Activated T-cell treated with anti-CD3 and anti-CD28 coated beads, Interleukin-2, amount 50 U/mL, for 4 hours (primary cell): ENCODE results near the gene SPRYD4. TPM values are rescaled to one million over a fixed set of nuclear protein-coding genes. Genes with fewer than 3 reads are reported as not detected.

ENCODE experiments used
- ATAC-seq, 2 donors: fragments of 200-7000 bp; cut with Tn5 transposase; one replicate each; pipeline ENCODE4 v1.10.0; 2021
- DNase-seq: peaks from one replicate; pipeline ENCODE4 v3.0.0-alpha.2; 2020
- H3K27me3 Mint-ChIP-seq: one replicate; pipeline ENCODE4 v1.8.0; 2021; ENCODE audit warnings: low read depth, mixed read lengths
- H3K36me3 Mint-ChIP-seq: one replicate; pipeline ENCODE4 v1.8.0; 2022; ENCODE audit warnings: mixed read lengths; ENCODE audit not compliant: insufficient read depth
- H3K4me1 Mint-ChIP-seq: one replicate; pipeline ENCODE4 v1.8.0; 2021; ENCODE audit warnings: low read depth, mixed read lengths
- H3K4me3 Mint-ChIP-seq: one replicate; pipeline ENCODE4 v1.8.0; 2021; ENCODE audit warnings: mild to moderate bottlenecking, moderate library complexity, mixed read lengths
- H3K9me3 Mint-ChIP-seq: one replicate; pipeline ENCODE4 v1.8.0; 2021; ENCODE audit warnings: mixed read lengths
- total RNA-seq, 3 donors: library from RNA; stranded (reverse); gene quantifications; one replicate each; pipeline ENCODE4 v1.2.1, GENCODE V29; 2021

Gene SPRYD4
- total RNA-seq, 3 donors from 2014 or later, result 4.0 to 4.8 (median 4.1) TPM

DNA sequence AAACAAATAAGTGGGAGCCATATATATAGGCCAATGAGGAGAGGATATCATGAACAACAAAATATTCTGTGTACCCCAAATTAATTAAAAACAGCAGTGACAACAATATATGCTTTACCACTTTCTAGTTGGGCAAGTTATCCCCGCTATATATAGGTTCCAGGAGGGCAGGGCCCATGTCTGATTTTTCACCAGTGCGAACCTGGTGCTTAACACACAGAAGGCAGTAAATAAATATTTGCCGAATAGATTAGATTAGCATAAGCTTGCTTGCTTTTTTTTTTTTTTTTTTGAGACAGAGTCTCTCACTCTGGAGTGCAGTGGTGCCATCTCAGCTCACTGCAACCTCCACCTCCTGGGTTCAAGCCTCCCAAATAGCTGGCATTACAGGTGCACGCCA, 10.6 kb upstream of the SPRYD4 start:
- H3K9me3 Mint-ChIP-seq, result no peaks in the 10 kb centered on the region
- ATAC-seq (no peak), DNase-seq (no peak)
- H3K27me3 Mint-ChIP-seq, result no peaks in the 10 kb centered on the region
- no peak overlapping the region for H3K4me3 Mint-ChIP-seq
- H3K4me1 Mint-ChIP-seq, result no peaks in the 10 kb centered on the region
- no peaks in the 10 kb centered on the region for H3K36me3 Mint-ChIP-seq

DNA sequence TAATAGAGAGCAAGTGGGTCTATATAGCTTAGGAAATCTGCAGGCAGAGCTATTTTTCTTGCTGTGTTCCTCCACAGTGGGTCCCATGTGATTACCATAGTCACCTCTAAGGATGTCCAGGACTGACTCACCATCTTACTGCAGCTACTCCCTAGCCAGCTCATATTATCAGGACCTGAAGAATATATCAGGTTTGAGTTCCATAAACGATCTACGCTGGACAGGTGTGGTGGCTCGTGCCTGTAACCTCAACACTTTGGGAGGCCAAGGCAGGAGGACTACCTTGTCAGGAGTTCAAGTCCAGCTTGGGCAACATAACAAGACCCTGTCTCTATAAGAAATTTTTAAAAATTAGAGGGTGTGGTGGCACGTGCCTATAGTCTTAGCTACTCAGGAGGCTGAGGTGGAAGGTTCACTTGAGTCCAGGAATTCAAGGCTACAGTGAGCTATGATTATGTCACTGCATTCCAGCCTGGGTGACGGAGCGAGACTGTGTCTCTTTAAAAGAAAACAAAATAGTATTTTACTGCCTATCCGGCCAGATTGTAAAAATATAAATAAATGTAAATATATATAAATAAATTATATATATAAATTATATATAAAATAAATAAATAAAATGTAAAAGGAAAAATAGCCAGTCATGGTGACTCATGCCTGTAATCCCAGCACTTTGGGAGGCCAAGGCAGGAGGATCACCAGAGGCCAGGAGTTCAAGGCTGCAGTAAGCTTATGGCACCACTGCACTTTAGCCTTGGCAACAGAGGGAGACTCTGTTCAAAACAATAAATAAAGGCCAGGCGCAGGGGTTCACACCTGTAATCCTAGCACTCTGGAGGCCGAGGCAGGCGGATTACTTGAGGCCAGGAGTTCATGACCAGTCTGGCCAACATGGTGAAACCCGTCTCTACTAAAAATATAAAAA, 6.9 kb upstream of the SPRYD4 start:
- Mint-ChIP-seq H3K4me1 (peaks cover 4% of the 10 kb centered on the region), H3K9me3 (no peaks in the 10 kb centered on the region), H3K4me3 (no peak overlapping the region)

DNA sequence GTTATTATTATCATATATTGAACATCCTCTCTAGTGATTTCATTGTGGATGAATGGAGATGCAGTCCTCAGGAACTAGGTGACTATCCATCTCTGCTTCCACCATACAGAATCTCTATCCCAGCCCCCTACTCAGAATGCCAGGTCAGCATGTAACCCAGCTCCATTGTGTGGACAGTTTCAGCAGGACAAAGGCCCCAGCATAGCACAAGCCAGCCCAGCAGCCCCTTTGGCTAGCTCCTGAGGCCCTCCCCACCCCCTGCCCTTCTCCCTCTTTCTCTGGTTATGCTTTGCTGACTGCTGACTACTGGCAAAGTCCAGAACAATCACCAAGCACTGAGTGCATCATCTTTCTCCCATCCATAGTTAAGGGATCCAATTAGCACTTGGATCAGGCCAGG, 5.8 kb upstream of the SPRYD4 start:
- H3K9me3 Mint-ChIP-seq, result no peaks in the 10 kb centered on the region
- no peak overlapping the region for H3K4me3 Mint-ChIP-seq
- DNase-seq, result no peak
- H3K4me1 Mint-ChIP-seq, result peaks cover 7% of the 10 kb centered on the region
- no peak for ATAC-seq
- H3K27me3 Mint-ChIP-seq, result no peaks in the 10 kb centered on the region
- H3K36me3 Mint-ChIP-seq, result no peaks in the 10 kb centered on the region

More for the DNA sequence above, 6.9 kb upstream of the SPRYD4 start:
- no peak for ATAC-seq
- DNase-seq, result no peak
- no peaks in the 10 kb centered on the region for H3K27me3 Mint-ChIP-seq
- H3K36me3 Mint-ChIP-seq, result no peaks in the 10 kb centered on the region

DNA sequence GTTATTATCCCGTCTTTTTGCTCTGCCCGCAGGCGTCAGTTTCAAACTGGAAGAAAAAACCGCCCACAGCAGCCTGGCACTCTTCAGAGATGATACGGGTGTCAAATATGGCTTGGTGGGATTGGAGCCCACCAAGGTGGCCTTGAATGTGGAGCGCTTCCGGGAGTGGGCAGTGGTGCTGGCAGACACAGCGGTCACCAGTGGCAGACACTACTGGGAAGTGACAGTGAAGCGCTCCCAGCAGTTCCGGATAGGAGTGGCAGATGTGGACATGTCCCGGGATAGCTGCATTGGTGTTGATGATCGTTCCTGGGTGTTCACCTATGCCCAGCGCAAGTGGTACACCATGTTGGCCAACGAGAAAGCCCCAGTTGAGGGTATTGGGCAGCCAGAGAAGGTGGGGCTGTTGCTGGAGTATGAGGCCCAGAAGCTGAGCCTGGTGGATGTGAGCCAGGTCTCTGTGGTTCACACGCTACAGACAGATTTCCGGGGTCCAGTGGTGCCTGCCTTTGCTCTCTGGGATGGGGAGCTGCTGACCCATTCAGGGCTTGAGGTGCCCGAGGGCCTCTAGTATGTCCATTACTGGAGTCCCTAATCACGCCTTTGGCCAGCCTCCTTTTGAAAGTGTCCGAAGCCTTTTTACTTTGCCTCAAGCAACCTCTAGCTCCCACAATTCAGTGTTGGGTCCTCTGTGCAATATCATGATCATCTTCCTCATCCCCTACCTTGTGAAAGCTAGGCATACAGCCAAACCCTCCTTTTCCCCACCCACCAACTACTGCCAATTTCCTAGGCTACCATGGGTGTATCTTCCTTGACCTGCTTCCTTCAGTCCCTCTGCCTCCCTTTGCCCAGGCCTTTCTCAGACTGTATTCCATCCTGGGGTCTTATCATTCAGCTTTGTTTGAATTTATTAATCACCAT, 891 bp downstream of the SPRYD4 start:
- Mint-ChIP-seq H3K27me3 (no peaks in the 10 kb centered on the region), H3K4me3 (peak overlapping the region; percentile 98), H3K4me1 (peaks cover 27% of the 10 kb centered on the region), H3K36me3 (peaks cover 9% of the 10 kb centered on the region), H3K9me3 (no peaks in the 10 kb centered on the region)
- ATAC-seq (no peak), DNase-seq (peak; percentile 6)

DNA sequence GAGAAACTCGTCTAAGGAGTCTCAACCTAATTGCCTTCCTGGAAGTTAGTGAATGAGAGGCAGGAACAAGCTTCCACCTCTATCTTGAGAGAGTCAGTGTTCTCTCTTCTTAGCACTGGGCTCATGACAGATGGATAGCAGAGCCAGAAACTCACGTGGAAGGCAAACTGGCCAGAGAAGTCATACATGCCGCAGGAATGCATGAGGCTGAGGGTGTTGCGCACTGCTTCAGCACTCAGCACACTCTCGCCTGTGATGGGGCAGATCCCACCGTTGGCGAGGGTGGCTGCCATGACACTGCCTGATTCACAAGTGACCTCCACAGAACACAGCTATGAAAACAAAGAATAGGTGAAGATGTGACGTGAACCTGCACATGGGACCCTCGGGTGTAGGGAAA, 6.0 kb downstream of the SPRYD4 start:
- Mint-ChIP-seq H3K4me3 (no peak overlapping the region), H3K4me1 (peaks cover 19% of the 10 kb centered on the region), H3K36me3 (peaks cover 16% of the 10 kb centered on the region), H3K9me3 (no peaks in the 10 kb centered on the region), H3K27me3 (no peaks in the 10 kb centered on the region)
- no peak for DNase-seq
- no peak for ATAC-seq

DNA sequence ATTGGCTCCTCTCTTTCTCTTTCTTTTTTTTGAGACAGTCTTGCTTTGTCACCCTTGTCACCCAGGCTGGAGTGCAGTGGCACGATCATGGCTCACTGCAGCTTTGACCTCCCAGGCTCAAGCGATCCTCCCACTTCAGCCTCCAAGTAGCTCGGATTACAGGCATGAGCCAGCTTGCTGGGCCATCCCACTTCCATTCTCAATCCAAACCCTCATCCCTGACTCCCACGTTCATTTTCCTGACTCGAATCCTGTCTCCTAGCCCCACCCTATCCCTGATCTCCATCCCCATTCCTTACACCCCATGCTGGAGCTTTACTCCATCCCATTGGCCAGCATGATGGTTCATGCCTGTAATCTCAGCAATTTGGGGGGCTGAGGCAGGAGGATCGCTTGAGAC, 7.8 kb downstream of the SPRYD4 start:
- H3K4me1 Mint-ChIP-seq, result peaks cover 9% of the 10 kb centered on the region
- H3K4me3 Mint-ChIP-seq, result no peak overlapping the region
- no peaks in the 10 kb centered on the region for H3K9me3 Mint-ChIP-seq
- no peak for DNase-seq
- ATAC-seq, result no peak
- peaks cover 12% of the 10 kb centered on the region for H3K36me3 Mint-ChIP-seq
- H3K27me3 Mint-ChIP-seq, result no peaks in the 10 kb centered on the region

DNA sequence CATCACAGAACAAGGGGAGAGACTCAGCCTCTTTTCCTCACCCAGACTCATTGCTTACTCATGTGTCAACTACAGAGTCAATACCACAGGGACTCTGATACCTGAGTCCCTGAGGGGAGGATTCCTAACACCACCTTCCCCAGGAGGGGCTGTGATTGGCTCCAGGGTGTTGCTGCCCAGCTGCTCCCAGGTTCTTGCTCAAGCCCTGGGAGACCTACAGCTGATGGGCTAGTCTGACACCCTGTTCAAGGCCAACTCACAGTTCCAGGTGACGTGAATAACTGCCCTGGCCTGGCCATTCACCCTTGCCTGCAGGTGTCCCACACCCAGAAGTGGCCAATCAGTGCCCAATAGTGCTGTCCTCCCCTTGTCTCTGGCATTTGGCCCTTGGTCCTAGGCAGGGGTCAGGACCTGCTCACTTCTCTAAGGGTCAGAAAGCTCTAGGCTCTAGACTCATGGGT, 8.6 kb downstream of the SPRYD4 start:
- Mint-ChIP-seq H3K36me3 (peaks cover 12% of the 10 kb centered on the region), H3K4me3 (no peak overlapping the region), H3K4me1 (peaks cover under 1% of the 10 kb centered on the region), H3K9me3 (no peaks in the 10 kb centered on the region), H3K27me3 (no peaks in the 10 kb centered on the region)
- no peak for DNase-seq
- no peak for ATAC-seq

DNA sequence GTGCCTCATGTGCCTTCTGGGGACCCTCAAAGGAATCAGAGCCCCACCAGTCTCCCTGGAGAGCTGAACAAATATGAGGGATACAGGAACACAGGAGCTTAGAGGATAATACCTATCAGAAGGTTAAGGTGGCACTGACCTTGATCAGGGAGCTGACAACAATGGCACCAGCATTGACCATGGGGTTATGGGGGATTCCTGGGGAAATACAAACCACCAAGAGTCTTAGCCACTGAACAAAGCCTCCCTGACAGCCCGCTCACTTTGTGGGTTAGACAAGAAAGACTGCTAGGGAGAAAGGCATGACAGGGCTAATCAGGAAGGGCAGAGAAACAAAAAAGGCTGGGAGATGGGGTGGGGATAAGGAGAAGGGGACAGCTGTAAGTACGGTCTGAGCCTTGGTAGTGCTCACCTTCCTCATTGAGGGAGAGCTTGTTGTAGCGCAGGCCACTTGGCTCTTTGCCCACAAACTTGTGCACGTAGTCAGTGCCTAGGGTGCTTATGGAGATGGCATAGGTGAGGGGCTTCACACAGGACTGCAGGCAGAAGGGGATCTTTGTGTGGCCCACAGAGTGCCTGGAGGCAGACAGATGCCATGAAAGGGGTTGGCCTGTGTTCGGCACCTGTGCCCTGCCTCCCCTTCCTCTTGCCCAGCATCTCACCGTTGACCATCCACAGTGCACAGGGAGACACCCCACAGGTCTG, 9.3 kb downstream of the SPRYD4 start:
- Mint-ChIP-seq H3K9me3 (no peaks in the 10 kb centered on the region), H3K36me3 (peaks cover 12% of the 10 kb centered on the region), H3K4me1 (no peaks in the 10 kb centered on the region), H3K27me3 (no peaks in the 10 kb centered on the region), H3K4me3 (no peak overlapping the region)
- ATAC-seq (no peak), DNase-seq (no peak)

DNA sequence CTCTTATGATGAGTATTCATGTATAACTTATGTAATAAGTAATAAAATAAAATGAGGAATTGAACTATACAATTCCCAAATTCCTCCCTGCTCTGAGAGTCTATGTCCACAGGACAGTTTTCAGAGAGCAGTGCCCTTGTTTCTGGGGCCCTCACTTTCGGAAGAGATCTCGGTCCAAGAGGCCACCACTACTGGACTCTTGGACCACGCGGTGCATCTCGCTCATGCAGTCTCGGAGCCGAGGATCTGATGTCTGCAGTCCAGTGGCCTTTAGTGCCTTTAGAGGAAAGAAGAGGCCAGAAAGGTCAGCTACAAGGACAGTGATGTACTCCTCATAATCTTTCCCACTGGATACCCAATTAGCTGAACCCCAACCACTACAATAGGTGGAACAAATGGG, 11.2 kb downstream of the SPRYD4 start:
- DNase-seq (no peak), ATAC-seq (no peak)
- Mint-ChIP-seq H3K4me3 (no peak overlapping the region), H3K4me1 (no peaks in the 10 kb centered on the region), H3K9me3 (no peaks in the 10 kb centered on the region), H3K36me3 (peaks cover 8% of the 10 kb centered on the region), H3K27me3 (no peaks in the 10 kb centered on the region)

DNA sequence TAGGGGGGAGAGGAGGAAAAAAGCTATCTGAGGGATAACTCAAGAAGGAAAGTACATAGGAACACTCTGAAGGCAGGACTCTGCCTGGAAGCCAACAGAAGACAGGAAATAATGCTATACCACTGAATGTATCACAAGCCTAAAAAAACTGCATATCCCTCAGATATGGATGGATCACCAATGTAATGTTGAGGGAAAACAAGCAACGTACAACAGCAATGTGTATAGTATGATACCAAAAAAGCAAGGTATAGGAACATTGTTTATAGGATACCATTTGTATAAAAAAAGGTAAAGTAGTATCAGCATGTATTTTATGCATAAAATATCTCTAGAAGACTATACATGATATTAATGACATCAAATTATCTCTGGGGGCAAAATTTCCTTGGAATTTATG, 16.2 kb downstream of the SPRYD4 start:
- no peak for DNase-seq
- Mint-ChIP-seq H3K27me3 (peaks cover 5% of the 10 kb centered on the region), H3K9me3 (no peaks in the 10 kb centered on the region), H3K4me1 (peaks cover 12% of the 10 kb centered on the region), H3K4me3 (no peak overlapping the region), H3K36me3 (peaks cover 3% of the 10 kb centered on the region)
- no peak for ATAC-seq

DNA sequence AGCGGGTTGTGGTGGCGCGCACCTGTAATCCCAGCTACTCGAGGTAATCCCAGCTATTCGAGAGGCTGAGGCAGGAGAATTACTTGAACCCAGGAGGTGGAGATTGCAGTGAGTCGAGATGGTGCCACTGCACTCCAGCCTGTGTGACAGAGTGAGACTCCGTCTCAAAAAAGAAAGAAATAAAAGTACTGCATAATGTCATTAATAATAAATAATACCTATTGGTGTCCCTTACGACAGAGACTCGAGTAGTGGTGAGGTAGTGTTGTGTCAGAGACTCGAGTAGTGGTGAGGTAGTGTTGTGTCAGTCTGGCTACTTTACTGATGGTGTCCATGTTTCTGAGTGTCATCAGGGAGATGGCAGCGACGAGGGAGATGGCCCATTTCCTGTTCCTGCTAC, 18.3 kb downstream of the SPRYD4 start:
- ATAC-seq (no peak), DNase-seq (no peak)
- Mint-ChIP-seq H3K4me1 (peaks cover 12% of the 10 kb centered on the region), H3K36me3 (no peaks in the 10 kb centered on the region), H3K4me3 (no peak overlapping the region), H3K27me3 (peaks cover 14% of the 10 kb centered on the region), H3K9me3 (no peaks in the 10 kb centered on the region)

DNA sequence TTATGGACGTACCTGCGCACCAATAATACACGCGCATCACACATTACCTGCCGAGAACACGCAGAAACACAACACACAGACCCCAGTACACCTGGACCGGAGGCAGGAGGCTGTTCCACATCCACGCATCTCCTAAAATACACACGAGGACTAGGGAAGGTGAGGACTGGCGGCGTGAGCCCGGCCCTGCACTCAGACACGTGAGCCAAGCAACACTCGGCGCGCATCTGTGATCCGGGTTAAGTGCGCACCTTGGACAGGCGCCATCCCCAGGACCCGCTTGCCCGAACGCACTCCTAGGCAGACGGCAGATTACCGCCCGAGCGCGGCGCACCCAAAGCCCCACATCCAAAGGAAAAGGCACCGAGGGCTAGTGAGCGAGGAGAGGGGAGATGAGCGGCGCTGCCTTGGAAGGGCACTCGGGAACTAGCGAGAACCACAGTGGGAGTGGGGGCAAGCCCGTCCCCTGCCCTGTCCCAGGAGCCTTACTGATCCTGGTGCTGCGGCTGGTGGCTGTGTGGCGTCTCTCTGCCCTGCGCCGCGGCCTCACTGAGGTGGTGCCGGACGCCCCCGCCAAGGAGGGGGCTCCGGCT, 19.2 kb downstream of the SPRYD4 start:
- H3K9me3 Mint-ChIP-seq, result no peaks in the 10 kb centered on the region
- peaks cover 12% of the 10 kb centered on the region for H3K4me1 Mint-ChIP-seq
- peaks cover 17% of the 10 kb centered on the region for H3K27me3 Mint-ChIP-seq
- peak overlapping the region; percentile 86 for H3K4me3 Mint-ChIP-seq
- ATAC-seq, result peak; percentile 46 to 49
- no peaks in the 10 kb centered on the region for H3K36me3 Mint-ChIP-seq
- DNase-seq, result no peak

DNA sequence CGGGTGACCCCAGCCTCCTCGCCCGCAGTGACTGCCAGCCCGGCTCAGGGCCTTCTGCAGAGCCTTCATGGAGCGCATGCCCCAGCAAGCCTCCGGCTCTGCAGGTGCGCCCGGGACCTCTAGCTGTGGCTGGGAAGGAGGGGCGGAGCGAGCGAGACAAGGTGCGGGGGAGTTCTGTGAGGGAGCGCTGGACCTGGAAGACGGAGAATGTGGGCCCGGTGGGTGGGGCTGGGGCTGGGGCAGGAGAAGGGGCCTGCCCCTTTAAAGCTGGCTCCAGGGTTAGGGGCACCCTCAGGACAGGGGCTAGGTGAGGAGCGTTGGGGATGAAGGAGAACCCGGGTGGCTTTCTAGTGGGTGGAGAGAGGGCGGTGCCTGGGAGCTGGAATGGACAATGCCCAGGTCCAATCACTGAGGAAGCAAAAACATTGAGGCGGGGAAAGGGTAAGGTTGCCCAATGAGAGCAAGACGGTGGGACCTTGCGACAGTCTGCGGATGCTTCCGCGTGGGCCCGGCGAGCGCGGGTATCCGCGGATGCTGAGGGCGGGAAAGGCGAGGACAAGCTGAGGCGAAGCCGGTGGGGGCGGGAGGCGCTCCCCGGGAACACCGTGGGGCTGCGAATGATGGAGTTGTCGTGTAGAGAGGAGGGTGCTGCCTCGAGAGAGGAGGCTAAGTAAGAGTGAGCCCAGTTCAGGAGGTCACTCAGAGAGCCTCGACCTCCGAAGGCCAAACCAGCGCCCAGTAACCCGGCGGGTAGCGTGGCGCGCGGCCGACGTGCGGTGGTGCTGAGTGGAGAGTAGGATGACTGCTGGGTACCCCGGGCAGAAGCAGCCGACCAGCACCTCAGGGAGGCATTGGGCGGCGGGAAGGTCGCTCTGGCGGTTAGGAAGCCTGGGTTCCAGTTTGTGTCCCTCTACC, 19.9 kb downstream of the SPRYD4 start, which contains the start of gene GLS2:
Gene GLS2, minus strand, starts transcription at position 121 of the 915 bp plus-strand sequence. Its CDS starts 43 bp downstream, at position 78.
- Mint-ChIP-seq H3K9me3 (no peaks in the 10 kb centered on the region), H3K4me1 (peaks cover 12% of the 10 kb centered on the region), H3K36me3 (no peaks in the 10 kb centered on the region), H3K4me3 (peak within 1 kb of the TSS; percentile 86), H3K27me3 (peaks cover 17% of the 10 kb centered on the region)
- DNase-seq (peak; percentile 66), ATAC-seq (peak; percentile 93 to 97)
